ENCODE data around the gene CAPN6.

The CAPN6 gene

DNA sequence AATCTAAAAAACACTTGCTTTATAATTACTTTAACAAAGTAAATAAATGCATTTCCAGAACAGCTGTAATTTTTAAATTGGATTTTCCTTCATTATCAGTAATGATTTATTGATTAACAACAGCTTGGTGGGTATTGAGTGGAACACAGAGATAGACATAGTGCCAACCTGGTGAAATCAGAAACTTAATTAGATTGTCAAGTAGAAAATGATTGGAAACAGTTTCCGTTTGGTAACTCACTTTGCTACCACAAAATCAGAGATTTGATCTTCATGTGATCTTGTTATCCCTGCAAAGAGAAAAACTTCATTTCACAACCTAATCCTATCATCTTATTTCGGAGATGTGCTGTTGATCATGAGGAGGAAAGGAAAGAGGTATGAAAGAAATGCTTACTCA is 70.8 kb downstream of the CAPN6 start:
- no peak for DNase-seq

Data from activated CD4-positive, alpha-beta T cell treated with anti-CD3 and anti-CD28 coated beads, Interleukin-10, Interleukin-2, amounts not matched to agents 100 ng/mL and 50 ng/mL, durations not matched to agents 16 hours and 8 hours (primary cell).